K562 (cell line): ENCODE results near the gene LRFN2. TPM values are rescaled to one million over a fixed set of nuclear protein-coding genes. Genes with fewer than 3 reads are reported as not detected.

ENCODE experiments used
- FOSL1 ChIP-seq: fragments of 200-800 bp; sonication (Bioruptor generic); conservative IDR thresholded peaks from 2 replicates; pipeline ENCODE4 v1.6.1; 2016; ENCODE audit warnings: missing genetic modification characterization, missing compliant biosample characterization
- JUND ChIP-seq, 2 experiments: IDR thresholded peaks; 2 replicates in 1 of 2; 3 replicates in 1 of 2; pipeline ENCODE4 v1.6.1; 2011; ENCODE audit warnings: borderline replicate concordance in 2 of 2, low read depth in 2 of 2, low read length in 2 of 2, improper control_type of control experiment in 1 of 2, missing biosample characterization in 1 of 2, missing genetic modification characterization in 1 of 2, missing genetic modification reagents in 1 of 2
- NBN ChIP-seq: fragments of 450-650 bp; IDR thresholded peaks from 2 replicates; pipeline ENCODE4 v1.6.1; 2016; ENCODE audit warnings: low read depth, mild to moderate bottlenecking
- PKNOX1 ChIP-seq: fragments of 450-650 bp; IDR thresholded peaks from 2 replicates; pipeline ENCODE4 v1.6.1; 2016
- ZBTB11 ChIP-seq, 3 experiments: fragments of 200-800 bp in 1 of 3; fragments of 250-450 bp in 1 of 3; fragments of 450-650 bp in 1 of 3; sonication (Bioruptor Pico) in 1 of 3; sonication (Bioruptor generic) in 1 of 3; formaldehyde crosslinking in 1 of 3; IDR thresholded peaks; 2 replicates each; pipeline versions ENCODE4 v1.6.1 to v1.8.0; 2016 to 2022; ENCODE audit warnings: mild to moderate bottlenecking in 2 of 3, missing genetic modification characterization in 2 of 3, missing compliant biosample characterization in 1 of 3, moderate library complexity in 1 of 3
- polyA plus RNA-seq, 8 experiments: library from polyadenylated mRNA; depleted of rRNA in 4 of 8; stranded (reverse) in 5 of 8; unstranded in 3 of 8; fragments of >200 nt; fragmentation: Nextera tagmentation in 2 of 8; fragmentation: Illumina TruSeq in 1 of 8; extraction: Ambion mirVana in 2 of 8; extraction: Trizol in 1 of 8; gene quantifications; 2 replicates each; pipeline versions ENCODE4 v1.2.1 to v1.2.3, GENCODE V29; 2011 to 2014; ENCODE audit warnings: inconsistent platforms in 1 of 8, missing spikeins in 1 of 8
- total RNA-seq, 7 experiments: library from RNA; depleted of rRNA in 6 of 7; stranded (reverse); fragments of >200 nt in 6 of 7; fragmentation: Illumina TruSeq in 2 of 7; extraction: Trizol in 2 of 7; gene quantifications; 2 replicates each; pipeline versions ENCODE4 v1.2.1 to v1.2.3, GENCODE V29; 2011 to 2021; ENCODE audit warnings: low replicate concordance in 1 of 7

Gene LRFN2
- total and polyA plus RNA-seq, 9 of the 15 experiments (the other 6 are each of a cell fraction or from before 2014, with no cell fraction given), result not detected

GRCh38 chr6:40399888-40400457 lies 187.2 kb downstream of the LRFN2 start (continued):
- no peak for TF ChIP-seq ZBTB11 (CRISPR knock-in tag; IDR thresholded peaks at IDR 0.05)
- TF ChIP-seq JUND (IDR thresholded peaks at IDR 0.05; ENCODE audit: borderline replicate concordance, low read depth, low read length), result peak; percentile 26; the same call in 1 of the 2 replicates
- peak; percentile 74 for TF ChIP-seq JUND (tag; IDR thresholded peaks at IDR 0.05; ENCODE audit: borderline replicate concordance, low read depth, low read length)
- TF ChIP-seq FOSL1, result peak; percentile 64
- no peak for TF ChIP-seq NBN
- peak; percentile 48; the same call in 1 of the 2 replicates for TF ChIP-seq PKNOX1
- TF ChIP-seq, all 486 proteins: peak for 10
